Gastrocnemius medialis (tissue), 4 donors: ENCODE measurements around the gene VPS9D1. TPM values are rescaled to one million over a fixed set of nuclear protein-coding genes. Genes with fewer than 3 reads are reported as not detected.

Experiments used
- ATAC-seq, 2 donors: fragments of 150-250 bp; one replicate each; pipeline ENCODE4 v1.9.1; 2016
- DNase-seq, 2 donors: peaks; one replicate each; pipeline ENCODE4 v3.0.0-alpha.2; 2019
- H3K27ac ChIP-seq, 4 donors: fragments of 200-600 bp; sonication (generic); 1 replicate in 1 of 4; 2 replicates in 3 of 4; pipeline ENCODE4 v1.5.1; 2016 to 2018; ENCODE audit warnings: mild to moderate bottlenecking in 2 of 4, moderate library complexity in 1 of 4
- H3K27me3 ChIP-seq, 3 donors: fragments of 200-600 bp; sonication (generic) in 2 of 3; 1 replicate in 1 of 3; 2 replicates in 2 of 3; pipeline versions ENCODE4 v1.5.1 to v1.6.0; 2016 to 2019; ENCODE audit warnings: mild to moderate bottlenecking in 1 of 3, moderate library complexity in 1 of 3
- H3K36me3 ChIP-seq, 2 donors: fragments of 200-600 bp; sonication (generic) in 1 of 2; one replicate each; pipeline ENCODE4 v1.5.1; 2017 to 2018
- H3K4me1 ChIP-seq, 2 donors: fragments of 200-600 bp; sonication (generic) in 1 of 2; one replicate each; pipeline ENCODE4 v1.5.1; 2016 to 2017; ENCODE audit warnings: mild to moderate bottlenecking in 2 of 2
- H3K4me3 ChIP-seq, 4 donors: fragments of 200-600 bp; sonication (generic) in 3 of 4; 1 replicate in 1 of 4; 2 replicates in 3 of 4; pipeline ENCODE4 v1.5.1; 2016 to 2019; ENCODE audit warnings: mild to moderate bottlenecking in 2 of 4
- H3K9me3 ChIP-seq, 3 donors: fragments of 200-600 bp; sonication (generic) in 2 of 3; 1 replicate in 1 of 3; 2 replicates in 2 of 3; pipeline ENCODE4 v1.5.1; 2016 to 2019
- POLR2A ChIP-seq, 2 donors: fragments of 450-650 bp; IDR thresholded peaks; one replicate each; pipeline ENCODE4 v1.6.1; 2017; ENCODE audit warnings: antibody characterized with exemption in 2 of 2, mild to moderate bottlenecking in 2 of 2, moderate library complexity in 2 of 2
- in situ Hi-C, 4 donors: fragments of 200-750 bp; cut with MboI; loops; one replicate each; pipeline versions ENCODE4 v1.15.0 to v1.8.0; 2017; ENCODE audit warnings: low sequenced_read_pairs in 4 of 4
- intact Hi-C: fragments of 100-400 bp; cut with DNase I; formaldehyde crosslinking; loops from one replicate; pipeline ENCODE4 v1.15.1; 2023; ENCODE audit warnings: low total_unique reads
- total RNA-seq, 4 donors: library from RNA; depleted of rRNA; stranded (reverse); fragments of >200 nt; gene quantifications; one replicate each; pipeline versions ENCODE4 v1.1.0 to v1.2.3, GENCODE V29; 2016
- TF ChIP-seq, protein P1 (sequence below), 5 experiments: fragments of 450-650 bp in 3 of 5; fragments of 200-600 bp in 2 of 5; sonication (generic) in 2 of 5; IDR thresholded peaks in 4 of 5; conservative IDR thresholded peaks in 1 of 5; 1 replicate in 4 of 5; 2 replicates in 1 of 5; pipeline ENCODE4 v1.5.1; 2016 to 2019; ENCODE audit warnings: antibody characterized with exemption in 5 of 5, mild to moderate bottlenecking in 3 of 5, moderate library complexity in 3 of 5

Gene VPS9D1
- total RNA-seq, 4 donors from 2014 or later: 2.3 to 9.4 (median 3.4) TPM

GRCh38 chr16:89746043-89746442 lies 25.3 kb upstream of the VPS9D1 start:
- no peak for ATAC-seq
- in situ Hi-C loops: no loop called here
- intact Hi-C loops: no loop called here

DNA sequence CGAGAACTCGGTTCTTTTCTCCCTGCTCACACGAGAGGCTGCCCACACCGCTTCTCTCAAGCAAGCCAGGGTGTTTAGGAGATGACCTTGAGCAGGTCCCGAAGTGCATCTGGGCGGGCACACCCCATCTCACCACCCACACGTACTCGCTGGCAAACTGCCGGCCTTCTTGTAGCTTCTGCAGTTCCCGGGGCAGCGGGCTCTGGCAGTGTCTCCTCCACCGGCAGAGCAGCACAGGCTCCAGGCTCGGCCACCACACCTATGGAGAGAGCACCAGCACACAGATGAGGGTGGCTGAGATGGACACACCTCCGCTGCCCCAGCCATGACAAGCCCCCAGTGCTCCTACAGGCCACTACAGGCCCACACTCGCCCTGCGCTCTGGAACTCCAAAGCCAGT lies 24.1 kb upstream of the VPS9D1 start:
- no peak for DNase-seq
- H3K4me1 ChIP-seq: no peaks in the 10 kb centered on the region
- TF ChIP-seq, protein P1, sequence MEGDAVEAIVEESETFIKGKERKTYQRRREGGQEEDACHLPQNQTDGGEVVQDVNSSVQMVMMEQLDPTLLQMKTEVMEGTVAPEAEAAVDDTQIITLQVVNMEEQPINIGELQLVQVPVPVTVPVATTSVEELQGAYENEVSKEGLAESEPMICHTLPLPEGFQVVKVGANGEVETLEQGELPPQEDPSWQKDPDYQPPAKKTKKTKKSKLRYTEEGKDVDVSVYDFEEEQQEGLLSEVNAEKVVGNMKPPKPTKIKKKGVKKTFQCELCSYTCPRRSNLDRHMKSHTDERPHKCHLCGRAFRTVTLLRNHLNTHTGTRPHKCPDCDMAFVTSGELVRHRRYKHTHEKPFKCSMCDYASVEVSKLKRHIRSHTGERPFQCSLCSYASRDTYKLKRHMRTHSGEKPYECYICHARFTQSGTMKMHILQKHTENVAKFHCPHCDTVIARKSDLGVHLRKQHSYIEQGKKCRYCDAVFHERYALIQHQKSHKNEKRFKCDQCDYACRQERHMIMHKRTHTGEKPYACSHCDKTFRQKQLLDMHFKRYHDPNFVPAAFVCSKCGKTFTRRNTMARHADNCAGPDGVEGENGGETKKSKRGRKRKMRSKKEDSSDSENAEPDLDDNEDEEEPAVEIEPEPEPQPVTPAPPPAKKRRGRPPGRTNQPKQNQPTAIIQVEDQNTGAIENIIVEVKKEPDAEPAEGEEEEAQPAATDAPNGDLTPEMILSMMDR (IDR thresholded peaks at IDR 0.05 in 4 of 5, conservative IDR thresholded peaks at IDR 0.05 in 1 of 5): no peak
- no peak for TF ChIP-seq POLR2A (IDR thresholded peaks at IDR 0.05)
- H3K27me3 ChIP-seq: no peaks in the 10 kb centered on the region
- no peak overlapping the region for H3K27ac ChIP-seq
- in situ Hi-C loops: no loop called here
- intact Hi-C loops: no loop called here
- H3K9me3 ChIP-seq: no peaks in the 10 kb centered on the region
- peaks cover 0 to 8% of the 10 kb centered on the region in 2 donors for H3K36me3 ChIP-seq
- no peak overlapping the region for H3K4me3 ChIP-seq
- ATAC-seq: no peak

More at GRCh38 chr16:89746043-89746442, 25.3 kb upstream of the VPS9D1 start:
- no peak overlapping the region for H3K4me3 ChIP-seq
- no peak overlapping the region for H3K27ac ChIP-seq
- H3K9me3 ChIP-seq: no peaks in the 10 kb centered on the region
- DNase-seq: no peak
- no peaks in the 10 kb centered on the region for H3K4me1 ChIP-seq
- TF ChIP-seq POLR2A (IDR thresholded peaks at IDR 0.05): no peak
- TF ChIP-seq, protein P1 (IDR thresholded peaks at IDR 0.05 in 4 of 5, conservative IDR thresholded peaks at IDR 0.05 in 1 of 5): no peak
- H3K27me3 ChIP-seq: no peaks in the 10 kb centered on the region
- H3K36me3 ChIP-seq: no peaks in the 10 kb centered on the region

DNA sequence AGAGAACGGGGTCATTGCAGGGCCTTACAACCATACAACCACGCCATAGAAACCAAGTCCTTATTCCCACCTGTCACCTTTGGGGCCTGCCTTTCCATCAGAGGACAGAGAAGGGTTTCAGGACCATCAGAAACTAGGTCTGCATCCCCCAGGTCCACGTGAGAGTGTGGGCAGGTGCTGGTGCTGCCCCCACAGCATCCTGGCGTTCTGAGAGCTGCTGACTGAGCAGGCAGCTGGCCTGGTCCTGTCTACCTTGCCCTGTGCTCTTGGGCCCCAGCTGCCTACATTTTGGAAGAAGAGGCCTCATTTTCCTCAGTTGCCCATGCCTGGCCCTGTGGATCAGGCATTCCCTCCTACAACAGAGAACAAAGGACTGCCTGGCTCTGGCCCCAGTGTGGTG lies 22.2 kb upstream of the VPS9D1 start:
- no peak for TF ChIP-seq POLR2A (IDR thresholded peaks at IDR 0.05)
- TF ChIP-seq, protein P1 (IDR thresholded peaks at IDR 0.05 in 4 of 5, conservative IDR thresholded peaks at IDR 0.05 in 1 of 5): no peak
- H3K27ac ChIP-seq: no peak overlapping the region
- in situ Hi-C loops: no loop called here
- intact Hi-C loops: no loop called here
- H3K27me3 ChIP-seq: no peaks in the 10 kb centered on the region
- DNase-seq (no peak), ATAC-seq (no peak)
- no peaks in the 10 kb centered on the region for H3K9me3 ChIP-seq
- H3K4me3 ChIP-seq: no peak overlapping the region
- peaks cover 0 to 26% of the 10 kb centered on the region in 2 donors for H3K36me3 ChIP-seq
- H3K4me1 ChIP-seq: no peaks in the 10 kb centered on the region

GRCh38 chr16:89741342-89742014 lies 20.8 kb upstream of the VPS9D1 start:
- Histone ChIP-seq H3K4me3 (no peak overlapping the region), H3K36me3 (peaks cover 0 to 41% of the 10 kb centered on the region in 2 donors), H3K9me3 (no peaks in the 10 kb centered on the region), H3K27ac (no peak overlapping the region), H3K4me1 (no peaks in the 10 kb centered on the region), H3K27me3 (no peaks in the 10 kb centered on the region)
- no peak for ATAC-seq
- intact Hi-C loops: no loop called here
- in situ Hi-C loops: no loop called here
- TF ChIP-seq, protein P1 (IDR thresholded peaks at IDR 0.05 in 4 of 5, conservative IDR thresholded peaks at IDR 0.05 in 1 of 5): no peak
- no peak for TF ChIP-seq POLR2A (IDR thresholded peaks at IDR 0.05)
- no peak for DNase-seq

GRCh38 chr16:89739383-89739782 lies 18.7 kb upstream of the VPS9D1 start:
- Histone ChIP-seq H3K9me3 (no peaks in the 10 kb centered on the region), H3K36me3 (peaks cover 0 to 60% of the 10 kb centered on the region in 2 donors), H3K27ac (no peak overlapping the region), H3K4me3 (no peak overlapping the region), H3K4me1 (no peaks in the 10 kb centered on the region), H3K27me3 (no peaks in the 10 kb centered on the region)
- DNase-seq (no peak), ATAC-seq (no peak)
- TF ChIP-seq POLR2A (IDR thresholded peaks at IDR 0.05): no peak
- TF ChIP-seq, protein P1 (IDR thresholded peaks at IDR 0.05 in 4 of 5, conservative IDR thresholded peaks at IDR 0.05 in 1 of 5): no peak
- intact Hi-C loops (no loop called here), in situ Hi-C loops (no loop called here)
